T47D (cell line): ENCODE data around the gene CHADL.

Source experiments
- DNase-seq, 2 experiments: peaks; one replicate each; pipeline versions ENCODE4 v3.0.0 to v3.0.0-alpha.2; 2011 to 2012; ENCODE audit warnings: low read depth in 1 of 2, low spot score in 1 of 2
- JUND ChIP-seq: IDR thresholded peaks from 2 replicates; pipeline ENCODE4 v1.6.1; 2012; ENCODE audit warnings: low read depth
- in situ Hi-C: cut with HindIII; loops from 2 replicates; pipeline ENCODE4 v1.10.0; 2016; ENCODE audit warnings: low sequenced_read_pairs, low pct_unique_long_range_greater_than_20kb

Gene CHADL

DNA sequence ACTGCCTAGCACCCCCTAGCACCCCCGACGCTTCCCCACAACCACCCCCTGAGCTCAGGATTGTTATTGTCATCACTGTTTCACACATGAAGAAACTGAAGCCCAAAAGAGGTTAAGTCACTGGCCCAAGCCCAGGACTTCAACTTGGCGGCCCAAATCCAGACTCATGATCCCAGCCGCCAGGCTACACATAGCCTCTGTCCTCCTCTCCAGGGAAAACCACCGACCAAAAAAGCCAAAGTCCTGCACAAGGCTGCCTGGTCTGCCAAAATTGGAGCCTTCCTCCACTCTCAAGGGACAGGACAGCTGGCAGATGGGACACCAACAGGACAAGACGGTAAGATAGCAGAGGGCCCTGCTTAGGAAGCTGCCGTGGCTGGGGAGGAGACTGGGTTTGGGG is 24.8 kb downstream of the CHADL start:
- no peak for DNase-seq
- TF ChIP-seq JUND = no peak
- in situ Hi-C loops = no loop called here

DNA sequence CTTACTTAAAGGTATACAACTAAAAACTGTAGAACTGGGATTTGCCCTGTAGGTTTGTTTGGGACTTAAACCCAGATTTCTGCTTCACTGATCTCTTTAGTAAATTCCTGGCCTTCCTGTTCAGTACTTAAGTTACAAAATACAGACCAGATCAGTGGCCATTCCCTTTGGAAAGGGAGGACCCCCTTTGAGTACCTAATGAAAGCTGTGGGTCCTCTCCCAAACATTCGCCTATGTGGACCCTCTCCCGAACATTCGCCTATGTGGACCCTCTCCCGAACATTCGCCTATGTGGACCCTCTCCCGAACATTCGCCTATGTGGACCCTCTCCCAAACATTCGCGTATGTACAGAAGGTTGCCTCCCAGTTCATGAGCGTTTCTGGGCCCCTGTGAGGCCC is 25.3 kb downstream of the CHADL start:
- in situ Hi-C loops = no loop called here
- no peak for TF ChIP-seq JUND
- DNase-seq = no peak

DNA sequence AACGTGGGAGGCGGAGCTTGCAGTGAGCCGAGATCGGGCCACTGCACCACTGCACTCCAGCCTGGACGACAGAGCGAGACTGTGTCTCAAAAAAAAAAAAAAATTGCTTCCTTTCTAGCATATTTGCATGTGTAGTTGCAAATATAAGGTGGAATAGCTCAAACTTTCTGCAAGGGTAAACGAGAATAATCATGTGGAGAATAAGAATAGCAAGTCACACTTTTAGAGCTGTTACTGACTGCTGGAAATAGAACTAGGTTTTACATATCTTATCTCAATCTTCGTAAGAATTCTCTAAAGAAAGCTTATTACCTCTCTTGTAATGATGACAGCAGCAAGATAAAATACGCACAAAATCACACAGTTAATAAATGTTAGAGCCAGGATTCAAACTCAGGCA is 34.0 kb downstream of the CHADL start:
- in situ Hi-C loops = no loop called here
- no peak for TF ChIP-seq JUND
- no peak for DNase-seq

DNA sequence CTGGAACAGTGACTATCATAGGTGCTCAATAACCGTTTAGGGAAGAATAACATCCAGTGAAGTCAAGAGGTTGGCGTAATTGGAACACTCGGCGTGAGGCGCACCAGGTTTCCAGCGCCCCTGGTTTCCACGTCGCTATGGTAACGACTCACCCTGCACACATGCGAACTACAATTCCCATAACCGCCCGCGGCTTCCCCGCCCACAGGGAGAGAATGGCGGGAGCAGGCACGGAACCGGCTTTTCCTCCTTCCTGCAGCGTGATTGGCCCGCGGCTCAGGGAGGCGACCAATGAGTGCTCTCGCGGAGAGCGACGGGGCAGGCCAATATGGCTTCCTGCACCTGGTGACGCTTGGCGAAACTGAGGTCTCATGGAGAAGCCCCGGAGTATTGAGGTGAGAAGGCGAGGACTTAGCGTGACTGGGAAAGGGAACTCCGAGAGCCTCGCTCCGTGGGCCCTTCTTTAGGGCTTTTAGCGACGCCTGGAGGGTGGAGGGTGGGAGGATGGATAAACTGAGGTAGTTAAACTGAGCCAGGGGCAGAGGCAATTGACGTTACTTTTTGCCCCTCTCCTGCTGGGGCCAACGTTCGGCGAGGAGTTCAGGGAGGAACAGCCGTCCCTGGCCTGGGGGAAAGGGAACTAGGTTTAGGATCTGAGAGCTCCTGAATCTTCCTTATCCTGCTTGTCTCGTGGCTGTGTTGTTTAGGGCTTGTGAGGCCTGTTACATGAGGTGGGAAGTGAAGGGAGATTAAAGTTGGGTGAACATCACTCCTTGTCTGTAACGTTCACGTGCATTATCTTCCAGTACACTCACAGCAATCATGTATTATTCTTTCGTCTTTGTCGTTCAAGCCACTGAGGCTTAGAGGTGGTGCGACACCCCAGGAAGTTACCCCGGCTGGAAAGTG is 35.5 kb downstream of the CHADL start, which contains the start of gene L3MBTL2:
Gene L3MBTL2, plus strand, starts transcription at position 321 of the 909 bp plus-strand sequence. Its CDS starts 51 bp downstream, at position 372.
- in situ Hi-C loops = no loop called here
- no peak for TF ChIP-seq JUND
- peak; percentile 91 to 96 for DNase-seq

DNA sequence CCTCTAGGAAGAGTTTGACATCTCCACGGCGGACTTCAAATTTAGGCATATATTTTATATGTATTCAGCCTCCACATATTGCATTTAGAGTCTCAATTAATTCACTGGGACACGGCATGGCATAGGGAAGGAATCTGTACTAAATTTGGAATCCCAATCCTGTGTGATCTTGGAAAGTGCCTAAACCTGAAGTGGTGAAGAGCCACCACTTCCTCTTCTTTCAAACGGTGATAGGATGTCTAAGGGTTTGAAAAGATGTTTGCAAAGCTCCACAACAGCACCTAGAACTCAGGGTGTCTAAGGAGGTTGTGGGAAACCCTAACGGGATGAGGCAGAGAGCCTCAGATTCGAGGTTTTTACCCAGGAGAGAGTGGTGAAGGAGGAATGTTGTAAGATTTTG is 36.7 kb downstream of the CHADL start:
- in situ Hi-C loops = no loop called here
- no peak for TF ChIP-seq JUND
- DNase-seq = no peak

DNA sequence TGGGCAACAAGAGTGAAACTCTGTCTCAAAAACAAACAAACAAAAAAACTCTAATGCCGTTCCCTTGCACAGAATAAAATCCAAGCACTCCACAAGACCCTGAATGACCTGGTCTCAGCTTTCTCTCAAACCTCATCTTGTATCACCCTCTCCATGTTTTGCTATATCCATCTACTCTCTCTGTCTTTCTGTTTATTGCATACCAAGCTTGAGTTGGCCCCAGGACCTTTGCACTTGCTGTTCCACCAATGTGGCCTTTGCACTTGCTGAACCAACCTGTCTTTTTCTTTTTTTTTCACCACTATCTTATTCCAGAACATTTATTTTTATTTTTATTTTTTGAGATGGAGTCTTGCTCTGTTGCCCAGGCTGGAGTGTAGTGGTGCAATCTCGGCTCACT is 37.6 kb downstream of the CHADL start:
- no peak for TF ChIP-seq JUND

DNA sequence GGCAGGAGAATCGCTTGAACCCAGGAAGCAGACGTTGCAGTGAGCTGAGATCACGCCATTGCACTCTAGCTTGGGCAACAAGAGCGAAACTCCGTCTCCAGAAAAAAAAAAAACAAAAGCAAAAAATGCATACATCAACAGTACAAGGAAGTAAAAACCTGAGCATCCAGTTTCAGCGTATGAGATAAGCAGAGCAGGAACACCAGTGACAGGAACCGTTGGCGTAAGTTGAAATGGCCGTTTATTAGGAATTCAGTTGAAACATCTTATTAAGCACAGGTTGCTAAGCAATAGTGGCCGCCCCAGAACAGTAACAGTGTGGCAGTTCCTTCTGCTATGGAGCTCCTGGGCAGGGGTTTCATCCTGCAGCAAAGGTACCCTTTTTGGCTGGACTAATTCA is 39.6 kb downstream of the CHADL start:
- TF ChIP-seq JUND = no peak
- no peak for DNase-seq
- in situ Hi-C loops = no loop called here

More for the DNA sequence above, 37.6 kb downstream of the CHADL start:
- in situ Hi-C loops = no loop called here
- no peak for DNase-seq

DNA sequence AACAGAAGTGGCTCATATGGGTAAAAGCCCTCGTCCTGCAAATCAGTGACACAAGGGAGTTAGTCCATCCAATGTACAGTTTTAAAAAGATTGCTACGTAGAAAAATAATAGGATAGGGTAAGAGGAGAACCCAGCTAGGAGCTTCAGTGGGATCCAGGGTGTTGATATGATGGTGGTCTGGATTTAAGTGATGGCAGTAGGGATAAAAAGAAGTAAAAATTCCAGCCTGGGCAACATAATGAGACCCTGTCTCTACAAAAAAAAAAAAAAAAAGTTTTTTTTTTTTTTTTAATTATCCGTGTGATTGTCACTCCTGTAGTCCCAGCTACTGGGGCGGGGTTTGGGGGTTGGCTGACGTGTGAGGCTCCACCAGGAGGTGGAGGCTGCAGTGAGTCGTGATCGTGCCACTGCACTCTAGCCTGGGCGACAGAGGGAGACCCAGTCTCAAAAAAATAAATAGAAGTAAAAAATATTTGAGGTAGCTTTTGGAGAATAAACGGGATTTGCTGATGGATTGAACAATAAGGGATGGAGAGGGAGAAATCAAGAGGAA is 42.6 kb downstream of the CHADL start:
- TF ChIP-seq JUND = no peak
- DNase-seq = peak in 1 of 2 experiments; percentile 43
- in situ Hi-C loops = no loop called here

DNA sequence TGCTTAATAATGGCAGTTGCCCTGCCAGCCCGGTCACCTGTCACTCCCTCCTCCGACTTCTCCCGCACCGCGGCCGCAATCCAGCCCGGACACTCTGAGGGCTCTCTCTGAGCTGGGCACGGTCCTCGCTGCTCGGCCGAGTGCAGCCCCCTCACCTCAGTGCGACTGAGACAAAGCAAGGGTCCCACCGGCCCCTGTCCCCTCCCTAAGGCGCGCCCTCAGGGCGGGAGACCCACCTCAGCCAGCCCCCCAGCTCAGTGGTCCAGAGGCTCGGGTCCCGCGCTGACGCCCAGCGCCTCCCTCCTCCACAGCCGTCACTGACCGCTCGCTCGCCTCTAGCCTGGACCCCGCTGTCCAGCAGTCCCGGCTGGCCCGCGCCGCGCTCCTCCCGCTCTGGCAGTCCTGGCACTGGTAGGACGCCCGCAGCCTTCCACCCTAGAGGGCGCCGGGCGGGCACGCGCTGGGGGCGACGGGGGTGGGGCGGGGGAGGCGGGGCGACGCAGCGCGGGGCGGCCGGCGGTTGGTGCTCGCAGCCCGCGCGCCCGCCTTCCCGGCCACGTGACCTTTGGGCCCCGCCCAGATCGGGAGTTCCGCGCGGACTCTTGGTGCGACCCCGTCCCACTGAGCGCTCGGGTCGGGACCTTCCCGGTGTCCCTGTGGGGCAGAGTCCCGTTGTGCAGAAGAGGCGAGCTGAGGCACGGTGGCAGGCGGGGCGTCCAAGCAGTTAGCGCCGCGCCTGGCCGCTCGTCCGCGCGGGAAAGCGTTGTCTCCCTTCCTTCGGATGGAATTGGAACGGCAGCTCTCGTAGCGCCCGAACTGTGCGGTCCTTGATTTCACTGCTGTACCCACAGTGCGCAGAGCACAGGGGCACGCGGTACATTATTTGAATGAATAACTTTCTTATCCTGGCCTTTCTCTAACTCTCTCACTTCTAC is 43.4 kb downstream of the CHADL start:
- DNase-seq = peak; percentile 78 to 80
- in situ Hi-C loops = no loop called here
- TF ChIP-seq JUND = no peak

DNA sequence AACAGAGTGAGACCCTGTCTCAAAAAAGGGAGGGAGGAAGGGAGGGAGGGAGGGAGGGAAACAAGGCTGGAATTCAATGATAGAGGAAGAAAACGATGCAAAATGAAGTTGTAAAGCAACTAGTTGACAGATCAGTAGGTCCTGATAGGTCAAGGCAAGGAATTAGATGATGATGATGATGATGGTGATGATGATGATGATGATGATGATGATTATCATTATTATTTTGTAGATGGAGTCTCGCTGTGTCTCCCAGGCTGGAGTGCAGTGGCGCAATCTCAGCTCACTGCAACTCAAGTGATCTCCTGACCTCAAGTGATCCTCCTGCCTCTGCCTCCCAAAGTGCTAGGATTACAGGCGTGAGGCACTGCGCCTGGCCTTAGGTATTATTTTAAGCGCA is 46.9 kb downstream of the CHADL start:
- in situ Hi-C loops = no loop called here
- DNase-seq = no peak
- TF ChIP-seq JUND = no peak

DNA sequence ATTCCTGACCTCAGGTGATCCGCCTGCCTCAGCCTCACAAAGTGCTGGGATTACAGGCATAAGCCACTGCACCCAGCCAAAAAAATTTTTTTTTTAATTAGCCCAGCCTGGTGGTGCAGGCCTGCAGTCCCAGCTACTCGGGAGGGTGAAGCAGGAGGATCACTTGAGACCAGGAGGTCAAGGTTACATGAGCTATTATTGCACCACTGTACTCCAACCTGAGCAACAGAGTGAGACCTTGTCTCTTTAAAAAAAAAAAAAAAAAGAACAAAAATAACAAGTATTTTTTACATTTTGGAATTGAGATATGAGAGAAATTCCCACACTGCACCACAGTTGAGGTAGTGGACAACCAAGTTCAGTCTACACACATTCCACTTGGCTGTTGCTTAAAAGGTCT is 49.3 kb downstream of the CHADL start:
- no peak for TF ChIP-seq JUND
- in situ Hi-C loops = no loop called here

DNA sequence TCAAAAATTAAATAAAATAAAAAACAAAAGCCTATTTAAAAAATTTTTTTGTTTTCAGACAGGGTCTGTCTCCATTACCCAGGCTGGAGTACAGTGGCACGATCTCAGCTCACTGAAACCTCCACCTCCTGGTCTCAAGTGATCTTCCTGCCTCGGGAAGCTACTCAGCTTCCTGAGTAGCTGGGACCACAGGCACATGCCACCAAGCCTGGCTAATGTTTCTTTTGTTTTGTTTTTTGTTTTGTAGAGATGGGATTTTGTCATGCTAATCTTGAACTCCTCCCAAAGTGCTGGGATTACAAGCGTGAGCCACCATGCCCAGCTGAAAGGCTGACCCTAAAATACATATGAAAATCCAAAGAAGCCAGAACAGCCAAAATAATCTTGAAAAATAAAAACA is 56.1 kb downstream of the CHADL start:
- TF ChIP-seq JUND = no peak

More for the DNA sequence above, 49.3 kb downstream of the CHADL start:
- no peak for DNase-seq

More for the DNA sequence above, 56.1 kb downstream of the CHADL start:
- in situ Hi-C loops = no loop called here
- DNase-seq = no peak
